Stimulated activated CD8-positive, alpha-beta memory T cell treated with anti-CD3 and anti-CD28 coated beads, Interleukin-4, amount 100 ng/mL, for 1 hour (primary cell): ENCODE results near the gene LKAAEAR1.

Experiments
- DNase-seq, 2 donors: peaks; one replicate each; pipeline ENCODE4 v3.0.0-alpha.2; 2020; ENCODE audit warnings: low read depth in 2 of 2, low spot score in 1 of 2

Gene LKAAEAR1

DNA sequence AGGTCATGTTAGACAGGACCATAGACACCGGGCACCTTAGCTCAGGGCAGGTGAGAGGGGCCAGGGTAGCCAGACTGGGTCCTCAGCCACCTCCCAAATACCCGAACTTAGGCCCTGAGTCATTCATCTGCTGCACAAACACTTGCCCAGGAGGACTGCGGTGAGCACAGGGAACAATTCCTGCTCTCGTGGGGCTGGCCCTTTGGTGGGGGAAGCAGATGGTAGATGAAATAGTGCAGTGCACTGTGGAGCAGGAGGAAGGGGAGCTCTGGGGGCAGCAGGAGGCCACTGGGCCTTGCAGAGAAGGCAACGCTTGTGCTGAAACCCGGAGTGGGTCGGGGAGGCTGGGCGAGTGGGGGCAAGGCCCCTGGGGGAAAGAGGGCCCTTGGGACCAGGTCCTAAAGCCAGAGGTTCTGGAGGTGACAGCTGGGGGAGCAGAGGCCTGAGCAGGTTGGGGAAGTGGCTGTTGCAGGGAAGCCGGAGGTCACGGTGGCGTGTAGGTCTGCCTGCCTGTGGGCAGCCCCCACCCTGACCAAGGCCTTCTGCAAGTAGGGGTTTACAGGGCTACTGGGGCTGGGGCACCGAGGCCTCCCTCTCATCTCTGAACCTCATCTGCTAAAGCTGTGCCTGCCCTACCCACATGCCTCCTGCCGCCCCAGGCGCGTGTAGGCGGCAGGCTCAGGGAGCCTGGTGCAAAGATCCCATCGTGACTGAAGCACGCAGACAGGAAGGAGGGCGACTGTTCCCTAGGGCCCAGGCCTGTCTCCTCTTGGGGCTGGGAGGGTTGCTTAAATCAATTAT is 27.8 kb upstream of the LKAAEAR1 start:
- DNase-seq: no peak

DNA sequence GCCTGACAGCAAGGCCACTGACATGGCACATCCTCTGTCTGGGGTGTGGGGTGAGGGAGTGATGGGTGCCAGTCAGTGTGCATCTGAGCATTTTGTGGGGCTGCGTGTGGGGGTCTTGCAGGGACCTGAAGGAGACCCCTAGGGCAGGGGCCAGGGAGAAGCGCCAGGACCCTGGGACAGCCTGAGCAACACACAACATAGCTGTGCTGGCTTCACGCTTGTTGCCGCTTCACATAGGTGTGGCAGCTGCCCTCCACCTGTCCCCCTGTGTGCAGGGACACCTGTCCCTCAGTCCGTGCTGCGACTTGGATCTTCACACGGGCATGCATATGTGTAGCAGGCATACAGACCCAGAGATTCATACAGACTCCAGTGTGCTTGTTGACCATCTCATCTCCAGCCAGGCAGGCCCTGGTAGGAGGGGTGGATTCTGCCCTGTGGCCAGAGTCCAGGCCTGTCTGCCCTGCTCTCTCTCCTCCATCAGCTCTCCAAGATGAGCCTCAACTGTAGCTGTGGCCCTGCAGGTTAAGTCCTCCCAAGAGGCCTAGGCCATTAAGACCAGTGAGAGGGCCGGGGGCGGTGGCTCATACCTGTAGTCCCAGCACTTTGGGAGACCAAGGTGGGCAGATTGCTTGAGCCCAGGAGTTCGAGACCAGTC is 26.3 kb upstream of the LKAAEAR1 start:
- DNase-seq: no peak

DNA sequence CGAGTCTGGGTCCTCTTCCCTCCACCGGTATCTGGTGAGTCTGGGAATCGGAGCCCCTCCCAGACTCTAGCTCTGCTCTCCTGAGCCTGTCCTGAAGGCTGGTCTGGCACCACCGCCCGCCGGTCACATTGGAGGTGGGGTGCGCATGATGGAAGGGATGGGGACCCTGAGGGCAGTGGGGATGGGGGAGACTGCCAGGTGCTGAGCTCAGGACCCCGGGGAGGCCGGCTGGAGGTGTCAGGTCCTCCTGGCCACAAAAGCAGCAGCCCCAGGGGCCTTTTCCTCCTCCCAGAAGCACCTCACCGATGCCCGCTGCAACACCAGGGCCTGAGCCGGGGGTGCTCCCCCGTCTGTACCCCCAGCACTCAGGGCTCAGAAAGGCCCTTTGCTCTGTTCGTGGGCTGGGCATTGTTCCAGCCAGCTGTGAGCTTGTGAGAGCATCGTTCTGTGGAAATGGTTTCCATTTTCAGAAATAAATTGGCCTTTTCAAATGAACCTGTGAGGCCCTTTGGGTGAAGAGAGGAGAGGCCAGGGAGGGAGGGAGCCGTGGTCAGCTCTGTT is 25.7 kb upstream of the LKAAEAR1 start:
- no peak for DNase-seq

DNA sequence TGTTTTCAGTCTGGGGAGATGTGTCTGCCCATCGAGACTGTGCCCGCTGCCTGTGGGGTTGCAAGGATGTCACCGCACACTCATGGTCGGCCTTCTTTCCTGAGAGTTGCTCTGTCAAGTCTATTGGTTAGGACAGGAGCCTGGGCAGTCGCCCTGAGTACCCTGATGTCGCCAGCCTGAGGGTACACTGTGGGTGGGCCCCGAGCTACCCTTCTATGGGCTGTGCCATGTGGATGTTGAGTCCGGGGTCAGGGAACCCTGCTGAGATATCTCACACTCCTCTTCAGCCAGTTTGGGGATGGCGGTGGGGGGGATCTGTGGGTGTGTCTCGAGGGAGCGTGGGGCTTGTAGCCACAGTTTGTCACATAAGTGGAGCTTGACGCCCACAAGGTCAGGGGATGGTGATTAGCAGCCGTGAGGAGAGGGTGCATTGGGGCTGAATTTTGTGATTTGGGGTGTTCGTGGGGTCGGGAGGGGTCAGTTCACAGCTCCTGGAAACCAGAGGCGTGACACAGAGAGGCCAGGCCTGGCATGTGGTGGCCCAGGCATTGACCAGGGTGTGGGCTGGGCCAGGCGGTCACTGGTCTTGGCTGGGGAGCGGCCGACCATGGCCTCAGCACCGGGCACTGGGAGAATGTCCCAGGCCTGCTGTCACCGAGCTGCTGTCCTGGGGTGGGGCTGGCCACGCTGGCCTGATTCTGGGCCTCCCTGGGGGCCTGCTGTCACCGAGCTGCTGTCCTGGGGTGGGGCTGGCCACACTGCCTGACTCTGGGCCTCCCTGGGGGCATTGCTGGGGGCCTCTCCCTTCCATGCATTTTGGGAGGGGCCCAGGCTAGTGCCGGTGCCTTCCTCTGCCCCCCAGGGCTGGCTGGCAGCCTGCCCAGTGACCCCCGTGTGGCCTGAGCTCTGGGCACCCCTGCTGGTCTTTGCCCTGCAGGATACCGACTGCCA is 24.8 kb upstream of the LKAAEAR1 start:
- no peak for DNase-seq

- no peak for DNase-seq
These were observed 23.7 kb upstream of the LKAAEAR1 start for GRCh38 chr20:64107736-64108457.

DNA sequence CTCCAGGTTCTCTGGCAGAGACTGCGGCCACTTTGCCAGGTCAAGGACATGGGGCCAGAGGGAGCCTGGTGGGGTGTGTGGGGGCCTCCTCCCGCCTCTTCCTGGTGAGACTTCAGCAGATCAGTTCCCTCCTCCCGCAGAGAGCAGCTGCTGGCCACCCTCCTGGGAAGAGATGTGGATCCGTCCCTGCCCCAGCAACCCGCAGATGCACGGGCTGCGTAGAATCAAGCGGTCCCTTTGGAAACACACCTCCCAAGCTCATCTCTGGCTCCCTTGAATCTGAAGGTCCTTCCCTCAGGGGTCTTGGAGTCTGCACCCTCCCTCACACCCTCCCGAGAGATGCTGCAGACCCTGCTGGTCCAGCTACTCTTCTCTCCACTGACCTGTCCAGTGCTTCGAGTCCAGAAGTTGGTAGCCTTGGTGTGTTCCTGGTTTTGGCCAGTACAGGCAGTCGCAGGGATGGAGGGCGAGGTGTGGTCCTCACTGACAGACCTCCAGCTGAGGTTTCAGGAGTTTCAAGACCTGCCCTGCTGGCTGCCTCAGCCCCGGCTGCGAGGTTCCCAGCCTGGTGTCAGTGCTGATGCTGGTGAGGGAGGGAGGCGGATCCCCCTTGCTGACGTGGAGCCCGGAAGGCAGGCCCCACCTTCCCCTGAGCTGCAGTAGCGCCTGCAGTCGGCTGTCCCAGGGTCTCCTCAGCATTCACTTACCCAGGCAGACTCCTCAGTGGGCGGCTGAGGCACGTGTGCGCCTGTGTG is 23.0 kb upstream of the LKAAEAR1 start, which contains the start of gene NPBWR2:
Gene NPBWR2 (minus strand): TSS at position 585 of the 755 bp plus-strand sequence. CDS start 734 bp downstream, outside the sequence.
- no peak for DNase-seq

GRCh38 chr20:64106435-64106961 is 22.3 kb upstream of the LKAAEAR1 start:
- DNase-seq: no peak

GRCh38 chr20:64105846-64106434 is 21.7 kb upstream of the LKAAEAR1 start:
- DNase-seq: no peak

DNA sequence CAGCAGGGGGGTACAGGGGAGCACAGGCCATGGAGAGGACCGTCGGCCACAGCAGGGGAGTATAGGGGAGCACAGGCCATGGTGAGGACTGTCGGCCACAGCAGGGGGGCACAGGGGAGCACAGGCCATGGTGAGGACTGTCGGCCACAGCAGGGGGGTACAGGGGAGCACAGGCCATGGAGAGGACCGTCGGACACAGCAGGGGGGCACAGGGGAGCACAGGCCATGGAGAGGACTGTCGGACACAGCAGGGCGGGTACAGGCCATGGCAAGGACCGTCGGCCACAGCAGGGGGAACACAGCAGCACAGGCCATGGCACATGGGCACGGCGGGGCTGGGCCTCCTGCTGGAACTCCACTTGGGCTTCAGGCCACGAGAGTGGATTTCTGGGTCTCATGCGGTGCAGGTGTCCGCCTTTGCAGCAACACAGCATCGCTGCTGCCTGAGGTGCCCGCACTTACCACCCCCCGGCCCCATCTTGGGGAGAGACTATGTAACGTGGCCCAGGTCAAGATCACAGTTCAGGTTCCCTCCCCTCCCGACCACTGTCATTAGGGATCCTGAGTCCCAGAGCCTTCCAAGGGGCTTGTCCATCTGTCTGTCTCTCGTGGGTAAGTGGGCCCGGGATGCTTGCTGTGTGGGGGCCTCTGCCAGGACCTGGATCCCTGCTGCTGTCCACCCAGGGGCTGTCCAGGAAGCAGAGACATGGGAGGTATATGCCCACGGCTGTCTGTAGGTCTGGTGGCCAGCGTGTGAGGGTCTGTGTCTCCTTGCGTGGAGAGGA is 20.7 kb upstream of the LKAAEAR1 start:
- no peak for DNase-seq

- no peak for DNase-seq
These were observed 19.9 kb upstream of the LKAAEAR1 start for GRCh38 chr20:64103871-64104666.

DNA sequence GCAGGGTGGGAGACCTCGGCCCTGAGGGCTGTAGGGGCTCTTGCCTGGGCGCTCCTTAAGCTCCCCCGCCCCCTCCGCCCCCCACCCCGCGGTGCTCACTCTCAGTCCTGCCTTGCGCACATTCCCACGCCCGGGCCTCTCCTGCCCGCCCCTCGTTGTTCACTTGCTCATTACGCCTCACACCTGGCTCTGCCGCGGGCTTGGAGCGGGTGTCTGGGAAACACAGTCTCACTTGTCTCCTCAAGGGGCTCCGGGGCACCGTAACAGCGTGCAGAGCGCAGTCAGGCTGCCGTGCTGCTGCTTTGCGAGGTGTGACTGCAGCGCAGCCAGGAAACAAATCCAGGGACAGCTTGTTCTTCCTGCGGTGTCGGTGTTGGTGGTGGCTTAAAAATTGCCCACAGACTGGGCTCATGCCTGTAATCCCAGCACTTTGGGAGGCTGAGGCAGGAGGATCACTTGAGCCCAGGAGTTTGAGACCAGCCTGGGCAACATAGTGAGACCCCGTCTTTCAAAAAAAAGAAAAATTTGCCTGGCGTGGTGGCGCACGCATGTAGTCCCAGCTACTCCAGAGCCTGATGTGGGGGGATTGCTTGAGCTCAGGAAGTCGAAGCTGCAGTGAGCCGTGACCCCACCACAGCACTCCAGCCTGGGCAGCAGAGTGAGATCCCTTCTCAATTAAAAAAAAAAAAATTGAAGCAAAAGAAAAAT is 18.6 kb upstream of the LKAAEAR1 start:
- DNase-seq: no peak

DNA sequence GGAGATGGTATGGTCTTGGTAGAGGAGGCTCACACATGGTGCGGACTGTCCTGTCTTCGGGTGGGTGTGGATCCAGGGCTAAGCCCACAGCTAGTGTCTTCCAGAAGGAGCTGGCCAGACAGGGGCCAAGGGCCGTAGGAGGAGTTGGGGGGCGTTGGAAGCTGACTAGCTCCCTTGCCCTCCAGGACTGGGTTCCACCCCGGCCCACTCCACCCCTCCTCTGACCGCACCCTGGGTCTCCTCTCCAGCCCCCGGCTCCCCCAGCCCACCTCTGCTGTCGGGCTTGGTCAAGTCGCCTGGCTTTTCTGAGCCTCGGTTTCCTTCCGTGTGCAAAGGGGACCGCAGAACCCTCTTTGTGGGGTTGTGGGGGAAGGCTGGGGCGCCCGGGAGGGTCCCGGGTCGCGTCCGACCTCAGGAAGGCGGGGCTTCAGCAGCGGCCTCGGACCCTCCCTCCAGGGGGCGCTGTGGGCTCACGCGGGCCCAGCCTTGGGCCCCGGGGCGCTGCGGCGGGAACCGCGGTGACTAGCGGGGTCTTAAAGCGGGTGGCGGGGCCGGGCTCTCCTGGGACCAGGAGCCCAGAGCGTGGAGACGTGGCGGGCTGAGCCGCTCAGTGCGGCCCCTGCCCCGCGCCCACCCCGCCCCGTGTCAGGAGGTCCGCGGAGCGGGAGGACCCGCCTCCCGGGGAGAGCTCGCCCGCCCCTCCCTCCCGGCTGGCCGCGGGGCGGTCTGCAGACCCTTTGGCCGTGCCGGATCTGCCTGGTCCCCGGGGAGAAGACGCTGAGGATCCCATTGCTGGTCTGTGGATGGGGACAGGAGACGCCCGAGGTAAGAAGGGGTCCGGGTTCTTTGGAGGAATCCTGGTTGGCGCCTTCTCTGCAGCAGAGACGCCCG is 17.8 kb upstream of the LKAAEAR1 start:
- no peak for DNase-seq

DNA sequence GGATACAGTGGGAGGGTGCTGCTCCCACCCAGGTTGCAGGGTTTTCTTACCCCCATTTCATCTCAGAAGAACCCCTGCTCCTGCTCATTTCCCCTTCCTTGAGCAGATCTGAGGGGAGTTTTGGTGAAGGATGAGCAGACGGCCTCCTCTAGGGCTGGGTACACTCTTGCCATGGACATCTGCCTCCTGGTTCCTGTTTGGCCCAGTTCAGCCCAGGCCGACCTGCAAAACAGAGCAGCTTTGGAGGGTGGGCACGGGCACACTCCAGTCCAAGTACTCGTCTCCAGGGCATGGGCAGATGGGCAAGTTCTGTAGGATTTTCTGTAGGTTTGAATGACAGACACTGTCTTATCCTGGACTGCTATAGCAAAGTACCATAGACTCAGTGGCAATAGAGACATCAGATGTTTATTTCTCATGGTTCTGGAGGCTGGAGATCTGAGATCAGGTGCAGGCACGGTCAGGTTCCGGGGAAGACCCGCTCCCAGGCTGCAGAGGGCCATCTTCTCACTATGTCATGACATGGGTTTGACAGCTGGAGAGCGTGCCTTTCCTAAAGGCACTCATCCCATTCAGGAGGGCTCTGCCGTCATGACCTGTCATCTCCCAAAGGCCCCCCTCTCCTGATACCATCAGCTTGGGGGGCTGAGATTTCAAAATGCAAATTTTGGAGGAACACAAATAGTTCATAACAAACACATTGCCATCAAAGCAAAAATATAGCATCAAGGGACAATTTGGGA is 16.9 kb upstream of the LKAAEAR1 start:
- DNase-seq: no peak

DNA sequence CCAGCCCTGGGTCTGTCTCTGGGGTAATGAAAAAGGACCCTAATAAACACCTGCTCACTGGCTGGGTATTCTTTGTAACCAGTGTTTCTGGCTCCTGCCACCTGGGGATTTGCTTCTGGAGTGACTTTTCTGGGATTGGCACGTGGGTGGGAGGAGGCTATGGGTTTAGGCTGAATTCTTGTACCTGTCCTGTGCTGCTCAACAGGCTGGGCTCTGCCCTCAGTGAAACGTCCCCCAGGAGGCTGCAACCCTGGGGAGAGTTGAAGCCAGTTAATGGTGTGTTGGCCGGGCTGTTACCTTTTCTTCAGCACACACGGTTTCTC is 16.3 kb upstream of the LKAAEAR1 start:
- DNase-seq: no peak

GRCh38 chr20:64099880-64100565 is 15.8 kb upstream of the LKAAEAR1 start:
- DNase-seq: no peak
